Esophagus muscularis mucosa (tissue), 4 donors: Measurements from ENCODE around the gene MAML3.

Experiments
- CTCF ChIP-seq, 3 experiments: fragments of 200-600 bp in 2 of 3; fragments of 450-650 bp in 1 of 3; sonication (generic) in 2 of 3; IDR thresholded peaks; one replicate each; pipeline ENCODE4 v1.5.1; 2017 to 2019; ENCODE audit warnings: antibody characterized with exemption in 3 of 3, mild to moderate bottlenecking in 2 of 3, moderate library complexity in 1 of 3
- EP300 ChIP-seq: sonication (generic); formaldehyde crosslinking; IDR thresholded peaks from one replicate; pipeline ENCODE4 v1.6.1; 2017; ENCODE audit warnings: antibody characterized with exemption
- POLR2AphosphoS5 ChIP-seq, 2 donors: sonication (generic); formaldehyde crosslinking; IDR thresholded peaks; one replicate each; pipeline ENCODE4 v1.6.1; 2017; ENCODE audit warnings: antibody characterized with exemption in 2 of 2

- no peak for TF ChIP-seq CTCF (IDR thresholded peaks at IDR 0.05)
- TF ChIP-seq EP300 = no peak
- TF ChIP-seq POLR2AphosphoS5 (IDR thresholded peaks at IDR 0.05) = no peak
Observed at GRCh38 chr4:140088323-140088967, 65.5 kb downstream of the MAML3 start.
